Measurements from ENCODE around the gene TOP1. TPM values are rescaled to one million over a fixed set of nuclear protein-coding genes. Genes with fewer than 3 reads are reported as not detected.
A peak's percentile ranks its signal among the peaks of the same experiment; 100 is the strongest.

Gene TOP1
- total and polyA plus RNA-seq, 9 of the 15 experiments (the other 6 are each of a cell fraction or from before 2014, with no cell fraction given) = 26.4 to 127 (median 39.6) TPM

DNA sequence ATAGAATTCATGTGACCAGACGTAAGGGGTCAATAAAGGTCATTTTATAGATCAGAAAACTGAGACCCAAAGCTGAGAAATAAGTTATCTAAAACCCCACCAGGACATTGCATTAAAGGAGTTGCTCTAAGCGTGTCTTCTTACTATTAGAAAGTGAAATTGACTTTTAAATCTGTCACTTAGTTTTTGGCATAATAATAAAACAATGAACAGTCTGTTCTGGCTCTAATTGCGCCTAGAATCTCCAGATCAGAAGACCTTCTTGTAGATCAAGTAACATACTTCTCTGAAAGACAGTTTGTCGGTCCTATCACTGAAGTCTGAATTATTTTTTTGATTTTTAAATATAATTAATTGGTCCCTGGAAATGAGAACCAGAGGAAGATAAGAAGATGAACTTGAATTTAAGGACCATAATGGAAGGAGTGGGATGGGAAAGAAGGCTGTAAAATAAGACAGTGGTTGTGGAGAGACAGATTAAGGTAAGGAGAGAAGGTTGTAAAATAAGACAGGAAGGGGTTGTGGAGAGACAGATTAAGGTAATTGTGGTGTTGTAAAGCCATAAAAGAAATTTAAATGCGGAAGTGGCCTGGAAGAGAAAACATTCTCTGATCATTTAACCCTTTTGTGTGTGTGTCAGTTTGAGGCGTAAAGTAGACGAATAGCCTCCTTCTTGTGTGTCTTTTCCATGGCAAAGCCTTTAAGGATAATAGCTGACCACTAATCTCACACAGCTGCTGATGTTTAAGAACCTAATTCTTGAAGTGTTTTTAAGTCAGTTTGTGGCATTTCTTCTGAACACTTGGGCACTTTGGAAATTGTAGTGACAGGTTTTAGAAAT, 20.1 kb downstream of the TOP1 start (continued):
- no peak for TF ChIP-seq POU5F1 (IDR thresholded peaks at IDR 0.05; ENCODE audit: borderline replicate concordance, low read depth, low read length, partially characterized antibody)
- TF ChIP-seq ARNT (IDR thresholded peaks at IDR 0.05) = peak in 1 of 2 experiments; percentile 21; a peak in 1 of 4 replicates
- TF ChIP-seq BRF1 (IDR thresholded peaks at IDR 0.05; ENCODE audit: borderline replicate concordance, extremely low read depth, insufficient read length) = no peak
- peak; percentile 70 for TF ChIP-seq SMARCA4 (IDR thresholded peaks at IDR 0.05)
- no peak for TF ChIP-seq ZHX1 (conservative IDR thresholded peaks at IDR 0.05; ENCODE audit: low read length)
- no peak for TF ChIP-seq MAFF (IDR thresholded peaks at IDR 0.05; ENCODE audit: low read length)
- TF ChIP-seq ELF1 (tag; IDR thresholded peaks at IDR 0.05) = peak; percentile 48; the same call in 1 of the 2 replicates
- no peak for TF ChIP-seq SMAD3 (CRISPR knock-in tag; conservative IDR thresholded peaks at IDR 0.05)
- no peak for TF ChIP-seq ELF4 (CRISPR knock-in tag; IDR thresholded peaks at IDR 0.05)
- TF ChIP-seq KDM1A (IDR thresholded peaks at IDR 0.05) = peak; percentile 38 to 53; a peak in 3 of 4 replicates
- no peak for TF ChIP-seq TARDBP (IDR thresholded peaks at IDR 0.05)
- TF ChIP-seq, protein P1, sequence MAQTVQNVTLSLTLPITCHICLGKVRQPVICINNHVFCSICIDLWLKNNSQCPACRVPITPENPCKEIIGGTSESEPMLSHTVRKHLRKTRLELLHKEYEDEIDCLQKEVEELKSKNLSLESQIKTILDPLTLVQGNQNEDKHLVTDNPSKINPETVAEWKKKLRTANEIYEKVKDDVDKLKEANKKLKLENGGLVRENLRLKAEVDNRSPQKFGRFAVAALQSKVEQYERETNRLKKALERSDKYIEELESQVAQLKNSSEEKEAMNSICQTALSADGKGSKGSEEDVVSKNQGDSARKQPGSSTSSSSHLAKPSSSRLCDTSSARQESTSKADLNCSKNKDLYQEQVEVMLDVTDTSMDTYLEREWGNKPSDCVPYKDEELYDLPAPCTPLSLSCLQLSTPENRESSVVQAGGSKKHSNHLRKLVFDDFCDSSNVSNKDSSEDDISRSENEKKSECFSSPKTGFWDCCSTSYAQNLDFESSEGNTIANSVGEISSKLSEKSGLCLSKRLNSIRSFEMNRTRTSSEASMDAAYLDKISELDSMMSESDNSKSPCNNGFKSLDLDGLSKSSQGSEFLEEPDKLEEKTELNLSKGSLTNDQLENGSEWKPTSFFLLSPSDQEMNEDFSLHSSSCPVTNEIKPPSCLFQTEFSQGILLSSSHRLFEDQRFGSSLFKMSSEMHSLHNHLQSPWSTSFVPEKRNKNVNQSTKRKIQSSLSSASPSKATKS (CRISPR knock-in tag; IDR thresholded peaks at IDR 0.05) = no peak
- peak; percentile 32; the same call in 1 of the 2 replicates for TF ChIP-seq ETV1 (tag; conservative IDR thresholded peaks at IDR 0.05; ENCODE audit: low read depth)
- TF ChIP-seq COPS2 (conservative IDR thresholded peaks at IDR 0.05) = no peak
- no peak for TF ChIP-seq HNRNPUL1 (IDR thresholded peaks at IDR 0.05; ENCODE audit: low read length)
- TF ChIP-seq HDAC2 (IDR thresholded peaks at IDR 0.05) = no peak; the same call in 1 of the 2 replicates
- TF ChIP-seq, protein P2, sequence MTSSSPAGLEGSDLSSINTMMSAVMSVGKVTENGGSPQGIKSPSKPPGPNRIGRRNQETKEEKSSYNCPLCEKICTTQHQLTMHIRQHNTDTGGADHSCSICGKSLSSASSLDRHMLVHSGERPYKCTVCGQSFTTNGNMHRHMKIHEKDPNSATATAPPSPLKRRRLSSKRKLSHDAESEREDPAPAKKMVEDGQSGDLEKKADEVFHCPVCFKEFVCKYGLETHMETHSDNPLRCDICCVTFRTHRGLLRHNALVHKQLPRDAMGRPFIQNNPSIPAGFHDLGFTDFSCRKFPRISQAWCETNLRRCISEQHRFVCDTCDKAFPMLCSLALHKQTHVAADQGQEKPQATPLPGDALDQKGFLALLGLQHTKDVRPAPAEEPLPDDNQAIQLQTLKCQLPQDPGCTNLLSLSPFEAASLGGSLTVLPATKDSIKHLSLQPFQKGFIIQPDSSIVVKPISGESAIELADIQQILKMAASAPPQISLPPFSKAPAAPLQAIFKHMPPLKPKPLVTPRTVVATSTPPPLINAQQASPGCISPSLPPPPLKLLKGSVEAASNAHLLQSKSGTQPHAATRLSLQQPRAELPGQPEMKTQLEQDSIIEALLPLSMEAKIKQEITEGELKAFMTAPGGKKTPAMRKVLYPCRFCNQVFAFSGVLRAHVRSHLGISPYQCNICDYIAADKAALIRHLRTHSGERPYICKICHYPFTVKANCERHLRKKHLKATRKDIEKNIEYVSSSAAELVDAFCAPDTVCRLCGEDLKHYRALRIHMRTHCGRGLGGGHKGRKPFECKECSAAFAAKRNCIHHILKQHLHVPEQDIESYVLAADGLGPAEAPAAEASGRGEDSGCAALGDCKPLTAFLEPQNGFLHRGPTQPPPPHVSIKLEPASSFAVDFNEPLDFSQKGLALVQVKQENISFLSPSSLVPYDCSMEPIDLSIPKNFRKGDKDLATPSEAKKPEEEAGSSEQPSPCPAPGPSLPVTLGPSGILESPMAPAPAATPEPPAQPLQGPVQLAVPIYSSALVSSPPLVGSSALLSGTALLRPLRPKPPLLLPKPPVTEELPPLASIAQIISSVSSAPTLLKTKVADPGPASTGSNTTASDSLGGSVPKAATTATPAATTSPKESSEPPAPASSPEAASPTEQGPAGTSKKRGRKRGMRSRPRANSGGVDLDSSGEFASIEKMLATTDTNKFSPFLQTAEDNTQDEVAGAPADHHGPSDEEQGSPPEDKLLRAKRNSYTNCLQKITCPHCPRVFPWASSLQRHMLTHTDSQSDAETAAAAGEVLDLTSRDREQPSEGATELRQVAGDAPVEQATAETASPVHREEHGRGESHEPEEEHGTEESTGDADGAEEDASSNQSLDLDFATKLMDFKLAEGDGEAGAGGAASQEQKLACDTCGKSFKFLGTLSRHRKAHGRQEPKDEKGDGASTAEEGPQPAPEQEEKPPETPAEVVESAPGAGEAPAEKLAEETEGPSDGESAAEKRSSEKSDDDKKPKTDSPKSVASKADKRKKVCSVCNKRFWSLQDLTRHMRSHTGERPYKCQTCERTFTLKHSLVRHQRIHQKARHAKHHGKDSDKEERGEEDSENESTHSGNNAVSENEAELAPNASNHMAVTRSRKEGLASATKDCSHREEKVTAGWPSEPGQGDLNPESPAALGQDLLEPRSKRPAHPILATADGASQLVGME (CRISPR knock-in tag; IDR thresholded peaks at IDR 0.05) = no peak
